ENCODE results near the gene EPS8L2. TPM values are rescaled to one million over a fixed set of nuclear protein-coding genes. Genes with fewer than 3 reads are reported as not detected.

EPS8L2 gene
- total and polyA plus RNA-seq, 9 of the 15 experiments (the other 6 are each of a cell fraction or from before 2014, with no cell fraction given) = 0.75 to 17.0 (median 3.7) TPM

DNA sequence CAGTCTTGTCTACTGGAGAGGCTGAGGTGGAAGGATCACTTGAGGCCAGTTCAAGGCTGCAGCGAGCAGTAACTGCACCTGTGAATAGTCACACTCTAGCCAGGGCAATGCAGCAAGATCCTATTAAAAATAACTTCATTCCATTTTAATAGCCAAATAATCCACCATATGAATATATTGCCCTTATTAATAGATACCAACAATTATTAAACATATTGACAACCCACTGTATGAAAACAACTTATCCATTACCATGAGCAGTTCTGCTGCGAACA is 60.8 kb downstream of the EPS8L2 start:
- no peak overlapping the region for H3K9ac ChIP-seq (ENCODE audit: insufficient read depth in 1 of 2, low read depth in 2 of 2, low read length in 2 of 2)
- WGBS (ENCODE audit: insufficient coverage, low coverage, missing lambda C conversion rate) = 100% methylated on average over 2 of the region's 2 CpGs

DNA sequence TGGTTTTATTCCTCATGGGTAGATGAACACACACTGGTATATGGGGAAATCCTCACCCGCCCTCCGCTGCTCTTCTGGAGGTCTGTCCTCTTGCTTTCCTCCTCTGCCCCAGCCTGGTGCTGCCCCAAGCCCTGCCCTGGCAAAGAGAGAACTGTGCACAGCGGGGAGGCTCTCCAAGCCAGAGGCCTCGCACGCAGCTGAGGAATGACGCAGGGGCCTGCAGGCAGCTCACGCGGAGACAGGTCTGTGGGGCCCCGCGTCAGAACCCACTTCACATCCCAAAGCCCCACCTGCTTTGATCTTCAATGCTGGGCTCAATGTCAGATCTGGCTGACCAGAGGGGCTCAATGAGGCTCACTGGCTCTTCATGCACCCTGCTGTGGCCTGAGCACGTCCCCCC is 61.2 kb downstream of the EPS8L2 start:
- intact Hi-C loops (cut with micrococcal nuclease) = no loop called here
- Histone ChIP-seq H3K27ac (ENCODE audit: extremely low read depth, low read depth, low read length) (no peak overlapping the region), H3K4me3 (no peak overlapping the region), H3K9me1 (ENCODE audit: control insufficient read depth, insufficient read depth, low read length) (peaks cover 6% of the 10 kb centered on the region), H2AFZ (ENCODE audit: low read depth, low read length) (no peak overlapping the region), H3K36me3 (ENCODE audit: control insufficient read depth, insufficient read depth, low read length) (peaks cover 81% of the 10 kb centered on the region), H4K20me1 (replicated peaks; ENCODE audit: control insufficient read depth, insufficient read depth, low read length) (peaks cover 28% of the 10 kb centered on the region), H3K9me3 (replicated peaks; ENCODE audit: control insufficient read depth, insufficient read depth, low read depth, low read length) (no peaks in the 10 kb centered on the region), H3K27me3 (ENCODE audit: control insufficient read depth in 2 of 2, insufficient read depth in 2 of 2, low read length in 2 of 2) (no peaks in the 10 kb centered on the region), H3K4me2 (ENCODE audit: insufficient read depth, low read length) (no peak overlapping the region), H3K79me2 (ENCODE audit: control insufficient read depth, insufficient read depth, low read length) (peaks cover 17% of the 10 kb centered on the region; the same call in 1 of the 3 replicates), H3K9ac (ENCODE audit: insufficient read depth in 1 of 2, low read depth in 2 of 2, low read length in 2 of 2) (peak overlapping the region in 1 of 2 experiments; percentile 58; a peak in 1 of 4 replicates), H3K4me1 (replicated peaks in 1 of 2; ENCODE audit: control insufficient read depth in 2 of 2, insufficient read depth in 2 of 2, low read length in 2 of 2) (peaks cover 7 to 58% of the 10 kb centered on the region in 2 experiments; a peak in 4 of 5 replicates)
- ChIA-PET POLR2A (interaction anchor here (1.3 to 1.8 kb wide), 2 partner anchors 18 to 72 kb away, joined by 5 read pairs; partner anchors contain the start of genes DEAF1 and TMEM80), CTCF (ENCODE audit: low intra/inter-chr PET ratio) (no interaction called here)
- FAIRE-seq = no peak
- TF ChIP-seq POLR2B (IDR thresholded peaks at IDR 0.05; ENCODE audit: low read depth, partially characterized antibody) (peak; percentile 26), POLR2G (IDR thresholded peaks at IDR 0.05; ENCODE audit: low read depth, low read length) (peak; percentile 70), RBFOX2 (IDR thresholded peaks at IDR 0.05; ENCODE audit: low read depth, low read length) (peak; percentile 50), POLR2A (conservative IDR thresholded peaks at IDR 0.05) (0 out of 2 replicates have a peak, but pooled peaks have one; percentile 30), KLF1 (tag; IDR thresholded peaks at IDR 0.05) (no peak), SUPT5H (IDR thresholded peaks at IDR 0.05) (peak; percentile 36; the same call in 1 of the 2 replicates), MYNN (IDR thresholded peaks at IDR 0.05) (peak; percentile 65; the same call in 1 of the 2 replicates), MYNN (CRISPR knock-in tag; IDR thresholded peaks at IDR 0.05) (no peak)
- TF ChIP-seq, protein P1, sequence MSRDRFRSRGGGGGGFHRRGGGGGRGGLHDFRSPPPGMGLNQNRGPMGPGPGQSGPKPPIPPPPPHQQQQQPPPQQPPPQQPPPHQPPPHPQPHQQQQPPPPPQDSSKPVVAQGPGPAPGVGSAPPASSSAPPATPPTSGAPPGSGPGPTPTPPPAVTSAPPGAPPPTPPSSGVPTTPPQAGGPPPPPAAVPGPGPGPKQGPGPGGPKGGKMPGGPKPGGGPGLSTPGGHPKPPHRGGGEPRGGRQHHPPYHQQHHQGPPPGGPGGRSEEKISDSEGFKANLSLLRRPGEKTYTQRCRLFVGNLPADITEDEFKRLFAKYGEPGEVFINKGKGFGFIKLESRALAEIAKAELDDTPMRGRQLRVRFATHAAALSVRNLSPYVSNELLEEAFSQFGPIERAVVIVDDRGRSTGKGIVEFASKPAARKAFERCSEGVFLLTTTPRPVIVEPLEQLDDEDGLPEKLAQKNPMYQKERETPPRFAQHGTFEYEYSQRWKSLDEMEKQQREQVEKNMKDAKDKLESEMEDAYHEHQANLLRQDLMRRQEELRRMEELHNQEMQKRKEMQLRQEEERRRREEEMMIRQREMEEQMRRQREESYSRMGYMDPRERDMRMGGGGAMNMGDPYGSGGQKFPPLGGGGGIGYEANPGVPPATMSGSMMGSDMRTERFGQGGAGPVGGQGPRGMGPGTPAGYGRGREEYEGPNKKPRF (IDR thresholded peaks at IDR 0.05; ENCODE audit: low read depth, low read length) = no peak
- in situ Hi-C loops (cut with MboI) = no loop called here
- WGBS (ENCODE audit: insufficient coverage, low coverage, missing lambda C conversion rate) = 95% methylated on average over 11 of the region's 11 CpGs
- TSS peak; percentile 58 for BruUV-seq (replicated peaks)
- DNase-seq (ENCODE audit: extremely low read depth in 1 of 4, low spot score in 3 of 4) = no peak
- ATAC-seq = no peak

More for the DNA sequence above, 60.8 kb downstream of the EPS8L2 start:
- H3K9me1 ChIP-seq (ENCODE audit: control insufficient read depth, insufficient read depth, low read length) = peaks cover 6% of the 10 kb centered on the region
- POLR2A ChIA-PET = interaction anchor here (1.3 to 4.7 kb wide), 3 partner anchors 12 to 71 kb away, joined by 5 to 21 read pairs (median 5); partner anchors contain the start of genes DEAF1 and TMEM80
- no peak overlapping the region for H3K27ac ChIP-seq (ENCODE audit: extremely low read depth, low read depth, low read length)
- in situ Hi-C loops (cut with MboI) (no loop called here), intact Hi-C loops (cut with micrococcal nuclease) (no loop called here)
- H3K36me3 ChIP-seq (ENCODE audit: control insufficient read depth, insufficient read depth, low read length) = peaks cover 81% of the 10 kb centered on the region
- TF ChIP-seq ZNF121 (CRISPR knock-in tag; conservative IDR thresholded peaks at IDR 0.05) = peak; percentile 82
- no peak for TF ChIP-seq SAP30 (IDR thresholded peaks at IDR 0.05; ENCODE audit: borderline replicate concordance, insufficient read depth, low read depth, low read length, poor library complexity, severe bottlenecking)
- ATAC-seq (no peak), DNase-seq (ENCODE audit: extremely low read depth in 1 of 4, low spot score in 3 of 4) (no peak), FAIRE-seq (no peak)
- CTCF ChIA-PET (ENCODE audit: low intra/inter-chr PET ratio) = no interaction called here
- no peak overlapping the region for H2AFZ ChIP-seq (ENCODE audit: low read depth, low read length)
- H3K27me3 ChIP-seq (ENCODE audit: control insufficient read depth in 2 of 2, insufficient read depth in 2 of 2, low read length in 2 of 2) = no peaks in the 10 kb centered on the region
- peaks cover 8 to 55% of the 10 kb centered on the region in 2 experiments; a peak in 4 of 5 replicates for H3K4me1 ChIP-seq (replicated peaks in 1 of 2; ENCODE audit: control insufficient read depth in 2 of 2, insufficient read depth in 2 of 2, low read length in 2 of 2)
- no TSS peak for BruUV-seq (replicated peaks)
- no peak overlapping the region for H3K4me2 ChIP-seq (ENCODE audit: insufficient read depth, low read length)
- H3K79me2 ChIP-seq (ENCODE audit: control insufficient read depth, insufficient read depth, low read length) = peaks cover 16% of the 10 kb centered on the region; the same call in 1 of the 3 replicates
- H3K9me3 ChIP-seq (replicated peaks; ENCODE audit: control insufficient read depth, insufficient read depth, low read depth, low read length) = no peaks in the 10 kb centered on the region
- peaks cover 32% of the 10 kb centered on the region for H4K20me1 ChIP-seq (replicated peaks; ENCODE audit: control insufficient read depth, insufficient read depth, low read length)
- no peak overlapping the region for H3K4me3 ChIP-seq
